IMR-90 (cell line): ENCODE measurements around the gene DVL1.

Experiments used
- BHLHE40 ChIP-seq: fragments of 150-350 bp; IDR thresholded peaks from 2 replicates; pipeline ENCODE4 v1.6.1; 2016; ENCODE audit warnings: mild to moderate bottlenecking, low read depth, low read length
- CEBPB ChIP-seq: IDR thresholded peaks from 2 replicates; pipeline ENCODE4 v1.6.1; 2012; ENCODE audit warnings: low read depth, low read length, improper control_type of control experiment
- CHD1 ChIP-seq: IDR thresholded peaks from 2 replicates; pipeline ENCODE4 v1.6.1; 2012; ENCODE audit warnings: low read depth, low read length, improper control_type of control experiment
- FOS ChIP-seq: fragments of 150-350 bp; IDR thresholded peaks from 2 replicates; pipeline ENCODE4 v1.6.1; 2016; ENCODE audit warnings: low read depth, low read length
- MAFK ChIP-seq: IDR thresholded peaks from 2 replicates; pipeline ENCODE4 v1.6.1; 2012; ENCODE audit warnings: low read depth, low read length, improper control_type of control experiment
- MAZ ChIP-seq: IDR thresholded peaks from 2 replicates; pipeline ENCODE4 v1.6.1; 2012; ENCODE audit warnings: low read depth, mild to moderate bottlenecking, low read length, improper control_type of control experiment, moderate library complexity, borderline replicate concordance
- MXI1 ChIP-seq: IDR thresholded peaks from 2 replicates; pipeline ENCODE4 v1.6.1; 2012; ENCODE audit warnings: low read depth, mild to moderate bottlenecking, low read length, moderate library complexity, borderline replicate concordance
- POLR2A ChIP-seq: IDR thresholded peaks from 2 replicates; pipeline ENCODE4 v1.6.1; 2012; ENCODE audit warnings: mild to moderate bottlenecking, low read depth, low read length
- RAD21 ChIP-seq: IDR thresholded peaks from 2 replicates; pipeline ENCODE4 v1.6.1; 2012; ENCODE audit warnings: low read length, improper control_type of control experiment
- RCOR1 ChIP-seq: IDR thresholded peaks from 2 replicates; pipeline ENCODE4 v1.6.1; 2012; ENCODE audit warnings: mild to moderate bottlenecking, low read length, improper control_type of control experiment; ENCODE audit not compliant: insufficient replicate concordance
- RFX5 ChIP-seq: IDR thresholded peaks from 2 replicates; pipeline ENCODE4 v1.8.0; 2012; ENCODE audit warnings: low read depth, mild to moderate bottlenecking, low read length, moderate library complexity
- SMC3 ChIP-seq: fragments of 150-350 bp; IDR thresholded peaks from 2 replicates; pipeline ENCODE4 v1.6.1; 2016; ENCODE audit warnings: low read depth, mild to moderate bottlenecking, antibody characterized with exemption, low read length, moderate library complexity
- TF ChIP-seq, protein P1 (sequence below): conservative IDR thresholded peaks from 2 replicates; pipeline ENCODE4 v1.5.1; 2012; ENCODE audit warnings: mild to moderate bottlenecking, low read depth, low read length, improper control_type of control experiment
- TF ChIP-seq, protein P2 (sequence below): fragments of 150-350 bp; IDR thresholded peaks from 2 replicates; pipeline ENCODE4 v1.6.1; 2017; ENCODE audit warnings: mild to moderate bottlenecking, antibody characterized with exemption, low read length, low read depth

DNA sequence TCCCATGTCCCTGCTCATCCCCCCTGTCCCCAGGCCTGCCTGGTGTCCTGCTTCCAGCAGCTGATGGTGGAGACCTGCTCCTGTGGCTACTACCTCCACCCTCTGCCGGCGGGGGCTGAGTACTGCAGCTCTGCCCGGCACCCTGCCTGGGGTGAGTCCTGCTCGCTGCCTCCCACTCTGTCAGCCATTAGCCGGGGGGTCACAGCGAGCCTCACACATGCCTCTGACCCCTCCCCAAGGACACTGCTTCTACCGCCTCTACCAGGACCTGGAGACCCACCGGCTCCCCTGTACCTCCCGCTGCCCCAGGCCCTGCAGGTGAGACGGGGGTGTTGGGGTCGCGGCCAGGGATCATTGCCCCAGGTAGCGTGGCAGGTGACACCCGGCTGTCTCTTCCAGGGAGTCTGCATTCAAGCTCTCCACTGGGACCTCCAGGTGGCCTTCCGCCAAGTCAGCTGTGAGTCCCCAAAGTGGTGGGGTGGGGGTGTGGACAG is 58.9 kb downstream of the DVL1 start:
- TF ChIP-seq RCOR1 (no peak), BHLHE40 (no peak), MXI1 (no peak), MAZ (0 out of 2 replicates have a peak, but pooled peaks have one; percentile 16), POLR2A (no peak), RAD21 (peak; percentile 63), CHD1 (no peak), FOS (no peak), CEBPB (no peak), MAFK (no peak), RFX5 (no peak), SMC3 (peak; percentile 58; the same call in 1 of the 2 replicates)
- TF ChIP-seq, protein P1, sequence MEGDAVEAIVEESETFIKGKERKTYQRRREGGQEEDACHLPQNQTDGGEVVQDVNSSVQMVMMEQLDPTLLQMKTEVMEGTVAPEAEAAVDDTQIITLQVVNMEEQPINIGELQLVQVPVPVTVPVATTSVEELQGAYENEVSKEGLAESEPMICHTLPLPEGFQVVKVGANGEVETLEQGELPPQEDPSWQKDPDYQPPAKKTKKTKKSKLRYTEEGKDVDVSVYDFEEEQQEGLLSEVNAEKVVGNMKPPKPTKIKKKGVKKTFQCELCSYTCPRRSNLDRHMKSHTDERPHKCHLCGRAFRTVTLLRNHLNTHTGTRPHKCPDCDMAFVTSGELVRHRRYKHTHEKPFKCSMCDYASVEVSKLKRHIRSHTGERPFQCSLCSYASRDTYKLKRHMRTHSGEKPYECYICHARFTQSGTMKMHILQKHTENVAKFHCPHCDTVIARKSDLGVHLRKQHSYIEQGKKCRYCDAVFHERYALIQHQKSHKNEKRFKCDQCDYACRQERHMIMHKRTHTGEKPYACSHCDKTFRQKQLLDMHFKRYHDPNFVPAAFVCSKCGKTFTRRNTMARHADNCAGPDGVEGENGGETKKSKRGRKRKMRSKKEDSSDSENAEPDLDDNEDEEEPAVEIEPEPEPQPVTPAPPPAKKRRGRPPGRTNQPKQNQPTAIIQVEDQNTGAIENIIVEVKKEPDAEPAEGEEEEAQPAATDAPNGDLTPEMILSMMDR: peak; percentile 64
- TF ChIP-seq, protein P2, sequence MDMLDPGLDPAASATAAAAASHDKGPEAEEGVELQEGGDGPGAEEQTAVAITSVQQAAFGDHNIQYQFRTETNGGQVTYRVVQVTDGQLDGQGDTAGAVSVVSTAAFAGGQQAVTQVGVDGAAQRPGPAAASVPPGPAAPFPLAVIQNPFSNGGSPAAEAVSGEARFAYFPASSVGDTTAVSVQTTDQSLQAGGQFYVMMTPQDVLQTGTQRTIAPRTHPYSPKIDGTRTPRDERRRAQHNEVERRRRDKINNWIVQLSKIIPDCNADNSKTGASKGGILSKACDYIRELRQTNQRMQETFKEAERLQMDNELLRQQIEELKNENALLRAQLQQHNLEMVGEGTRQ: no peak
